CD4-positive, alpha-beta T cell treated with Interleukin-17A for 1 hour (primary cell): Measurements from ENCODE around the gene IL17RD.

Source experiments
- DNase-seq: peaks from one replicate; pipeline ENCODE4 v3.0.0-alpha.2; 2020

IL17RD gene

GRCh38 chr3:57158813-57159738, 6.1 kb downstream of the IL17RD start:
- peak; percentile 27 for DNase-seq

GRCh38 chr3:57158325-57158724, 6.8 kb downstream of the IL17RD start:
- DNase-seq: no peak

- DNase-seq: no peak
Measured at GRCh38 chr3:57157545-57157944, 7.6 kb downstream of the IL17RD start.

DNA sequence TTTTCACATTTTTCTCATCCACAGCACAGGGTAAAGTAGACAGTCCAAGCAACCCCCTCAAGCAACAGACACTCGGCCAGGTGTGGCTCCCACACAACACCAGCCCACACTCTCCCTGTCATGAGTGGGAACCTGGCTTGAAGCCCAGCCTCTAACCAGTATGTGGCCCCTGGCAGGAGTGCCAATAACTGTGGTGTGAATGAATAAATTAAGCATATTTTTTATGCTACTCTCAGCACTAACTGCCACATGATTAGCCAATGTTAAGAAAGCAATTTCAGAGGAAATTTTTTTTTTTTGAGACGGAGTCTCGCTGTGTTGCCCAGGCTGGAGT, 9.9 kb downstream of the IL17RD start:
- no peak for DNase-seq

DNA sequence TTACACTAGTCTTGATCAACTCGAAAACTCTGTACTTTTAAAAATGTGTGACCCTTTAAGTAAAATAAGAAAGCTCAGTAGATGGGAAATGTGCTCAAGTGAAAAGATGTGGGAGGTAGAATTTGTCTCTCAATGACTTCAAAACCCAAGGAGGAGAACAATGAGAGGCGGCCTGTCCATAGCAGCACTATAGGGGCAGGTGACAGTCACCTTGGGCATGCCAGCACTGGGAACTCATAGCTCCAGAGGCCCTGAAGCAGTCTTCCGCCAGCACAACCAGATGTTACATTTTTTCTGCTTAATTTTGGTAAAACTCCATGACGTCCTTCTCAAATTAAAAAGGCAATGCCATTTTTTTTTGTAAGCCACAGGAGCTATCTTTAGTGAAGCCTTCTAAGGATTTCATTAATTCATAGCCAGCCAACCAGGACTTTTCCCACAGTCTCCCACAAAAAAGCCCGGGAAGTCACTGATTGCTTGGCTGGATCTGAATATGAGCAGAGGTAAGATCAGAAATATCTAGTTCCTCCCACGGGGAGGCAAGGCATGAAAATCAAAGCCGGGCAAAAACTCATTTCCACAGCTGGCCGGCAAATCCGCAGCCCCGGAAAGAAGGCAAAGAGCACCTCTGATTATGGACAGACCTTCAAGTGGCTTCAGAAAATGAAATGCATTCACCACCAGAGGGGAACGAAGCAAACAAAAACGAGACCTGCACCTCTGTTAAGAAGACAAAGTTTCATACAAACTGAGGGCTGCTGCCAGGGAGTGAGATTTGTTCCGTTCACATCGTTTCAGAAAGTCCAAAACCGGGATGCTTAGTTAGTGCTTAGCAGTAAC, 10.5 kb downstream of the IL17RD start:
- no peak for DNase-seq

GRCh38 chr3:57152151-57153143, 12.7 kb downstream of the IL17RD start:
- no peak for DNase-seq

DNA sequence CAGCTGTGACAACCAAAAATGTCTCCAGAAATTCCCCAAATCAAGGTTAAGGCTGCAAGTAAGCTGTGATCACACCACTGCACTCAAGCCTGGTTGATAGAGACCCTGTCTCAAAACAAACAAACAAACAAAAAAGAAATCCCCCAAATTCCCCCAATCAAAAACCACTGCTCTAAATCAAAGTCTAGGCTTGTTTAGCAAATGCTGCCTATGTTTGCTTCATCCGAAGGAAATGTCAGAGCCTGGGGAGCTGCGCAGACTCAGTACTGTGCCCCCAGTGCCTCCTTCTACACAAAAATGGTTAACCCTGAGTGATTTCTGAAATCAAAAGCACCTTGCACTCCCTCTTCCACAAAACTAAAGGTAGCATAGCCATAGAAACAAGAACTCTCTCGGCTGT, 13.4 kb downstream of the IL17RD start:
- no peak for DNase-seq

DNA sequence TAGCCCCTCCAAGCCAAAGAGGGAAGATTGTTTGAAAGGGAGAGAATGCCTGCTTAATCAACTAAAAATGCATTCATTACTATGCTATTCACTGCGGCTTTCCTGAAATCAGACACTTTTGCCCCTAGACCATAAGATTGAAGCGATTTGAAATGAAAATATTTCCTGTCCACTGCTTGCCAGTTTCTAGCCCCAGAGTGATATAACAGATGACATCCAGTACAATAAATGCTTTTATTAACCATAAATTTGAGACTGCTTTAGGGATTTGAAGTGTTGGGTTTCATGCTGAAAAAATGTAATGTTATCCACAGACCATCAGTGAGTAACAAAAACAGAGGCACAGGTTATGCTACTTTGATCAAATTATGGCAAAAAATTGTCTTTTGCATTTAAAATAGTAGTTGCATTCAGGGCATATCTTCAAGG, 14.1 kb downstream of the IL17RD start:
- DNase-seq: no peak

- no peak for DNase-seq
Measured at GRCh38 chr3:57150113-57150581, 15.0 kb downstream of the IL17RD start.

- no peak for DNase-seq
Measured at GRCh38 chr3:57147071-57147470, 18.1 kb downstream of the IL17RD start.

DNA sequence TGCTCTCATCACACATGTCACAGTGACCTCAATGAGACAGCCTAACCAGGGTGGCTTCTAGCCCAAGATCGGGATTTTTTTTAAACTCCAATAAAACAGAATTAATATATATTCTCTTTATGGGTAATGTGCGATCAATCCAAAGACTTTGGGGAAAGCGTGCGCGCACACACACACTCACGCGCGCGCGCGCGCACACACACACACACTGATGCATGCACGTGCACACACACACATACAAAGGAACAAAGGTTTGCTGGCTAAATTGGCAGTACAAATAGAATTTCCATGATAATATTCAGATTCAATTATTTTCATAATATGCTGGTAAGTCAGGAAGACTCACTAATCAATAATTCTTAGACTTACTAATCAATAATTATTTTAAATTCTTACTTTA, 19.3 kb downstream of the IL17RD start:
- DNase-seq: no peak

- no peak for DNase-seq
Measured at GRCh38 chr3:57144952-57145351, 20.2 kb downstream of the IL17RD start.

DNA sequence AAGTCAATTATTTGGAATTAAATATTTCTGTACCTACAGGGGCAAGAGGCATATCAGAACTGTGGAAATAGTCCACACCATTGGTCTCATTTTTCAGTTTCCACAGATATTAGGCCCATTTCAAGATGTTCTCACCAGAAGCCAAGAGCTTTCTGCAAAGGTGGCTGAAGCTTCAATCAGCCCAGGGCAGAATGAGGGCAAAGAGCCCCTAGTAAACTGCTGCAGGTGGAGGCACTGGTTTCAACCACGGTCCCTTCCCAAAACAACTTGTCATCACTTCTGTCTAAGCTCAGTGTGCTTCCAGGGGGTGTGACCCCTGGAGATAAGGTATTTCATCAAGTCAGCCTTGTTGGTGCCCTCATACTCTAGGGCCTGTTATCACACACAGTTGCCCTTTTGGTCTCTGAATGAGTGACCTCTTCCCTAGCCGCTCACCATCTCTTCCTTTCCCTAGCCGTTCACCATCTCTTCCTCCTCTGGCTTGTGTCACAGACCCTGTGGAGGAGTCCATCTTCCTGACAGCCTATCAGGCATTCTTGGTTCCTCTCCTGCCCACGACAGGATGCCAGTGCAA, 21.2 kb downstream of the IL17RD start:
- DNase-seq: no peak

- DNase-seq: no peak
Measured at GRCh38 chr3:57142411-57142723, 22.8 kb downstream of the IL17RD start.

DNA sequence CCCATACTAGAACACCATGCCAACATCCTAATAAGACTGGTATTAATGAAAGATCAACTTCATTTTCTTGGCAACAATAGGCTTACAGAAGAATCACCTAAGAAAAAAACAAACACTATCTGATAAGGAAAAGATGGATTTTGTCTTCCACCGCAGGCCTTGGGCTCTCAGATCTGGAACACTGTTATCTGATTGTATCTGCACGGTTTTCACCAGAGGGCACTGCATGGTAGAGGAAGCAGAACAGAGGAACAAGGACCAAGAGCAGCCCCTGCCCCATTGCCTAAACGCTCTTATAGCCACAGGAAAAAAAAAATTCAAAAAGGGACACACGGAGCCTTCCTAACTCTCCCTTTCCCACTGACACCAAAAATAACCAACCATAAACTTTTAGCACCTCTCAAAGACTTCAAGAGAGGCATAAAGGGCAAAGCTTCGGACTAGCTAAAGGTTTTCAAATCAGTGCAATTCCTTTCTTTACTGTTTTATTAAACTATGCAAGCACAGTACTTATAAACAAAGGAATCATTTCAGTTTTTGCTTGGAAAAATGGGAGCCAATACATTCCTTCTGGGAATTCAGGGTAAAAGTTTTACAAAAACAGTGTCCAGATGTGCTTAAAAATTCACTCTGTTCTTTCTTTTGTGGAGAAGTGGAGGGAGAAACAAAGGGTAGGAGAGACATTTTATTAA, 23.3 kb downstream of the IL17RD start:
- DNase-seq: no peak

GRCh38 chr3:57140894-57141293, 24.3 kb downstream of the IL17RD start:
- no peak for DNase-seq

GRCh38 chr3:57135964-57136719, 29.0 kb downstream of the IL17RD start:
- DNase-seq: no peak

DNA sequence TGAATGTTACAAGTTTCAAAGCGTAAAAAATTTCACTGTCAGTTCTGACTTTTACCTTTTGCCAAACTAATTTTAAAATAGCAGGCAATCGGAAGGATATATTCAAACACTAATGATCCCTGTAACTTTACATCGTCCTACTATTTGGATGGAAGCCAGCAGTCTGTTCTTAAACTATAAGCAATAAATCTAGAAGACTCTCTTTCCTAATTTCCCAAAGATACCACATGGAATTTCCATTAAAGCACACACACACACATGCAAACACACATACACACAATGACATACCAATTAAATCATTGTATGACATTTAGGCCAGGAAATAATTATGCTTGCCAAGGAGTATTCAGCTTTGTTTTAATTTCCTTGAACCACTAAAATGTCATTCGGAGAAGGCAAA, 32.0 kb downstream of the IL17RD start:
- DNase-seq: no peak

GRCh38 chr3:57132674-57133073, 32.5 kb downstream of the IL17RD start:
- DNase-seq: no peak

DNA sequence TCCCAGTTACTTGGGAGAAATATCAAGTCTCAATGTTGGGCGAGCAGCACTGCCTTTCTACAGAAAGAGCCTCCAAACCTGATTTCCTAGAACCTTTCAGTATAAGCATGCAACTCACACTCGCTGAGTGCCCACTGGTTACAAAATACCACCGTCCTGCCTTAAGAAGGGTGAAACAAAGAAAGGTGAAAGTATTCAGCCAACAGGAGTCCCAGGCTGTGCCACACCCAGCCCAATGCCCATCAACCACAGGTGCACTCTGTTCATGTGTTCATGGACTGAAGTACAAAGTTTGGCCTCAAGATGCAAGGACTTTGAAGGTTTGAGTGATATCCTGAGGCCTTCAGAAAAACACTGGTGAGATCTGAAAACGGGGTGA, 34.0 kb downstream of the IL17RD start:
- no peak for DNase-seq

- DNase-seq: no peak
Measured at GRCh38 chr3:57130571-57131209, 34.5 kb downstream of the IL17RD start.
